Measurements from ENCODE around the gene ZNF573. TPM values are rescaled to one million over a fixed set of nuclear protein-coding genes. Genes with fewer than 3 reads are reported as not detected.

Gene ZNF573
- total and polyA plus RNA-seq, 12 donors, result 0.77 to 19.1 (median 12.1) TPM

- TF ChIP-seq POLR2A (IDR thresholded peaks at IDR 0.05), result no peak
- peak in 1 of 6 experiments; percentile 29 for TF ChIP-seq CTCF (IDR thresholded peaks at IDR 0.05)
- no peak for DNase-seq
- H3K27ac ChIP-seq, result peak overlapping the region in 4 of 5 donors; percentile 15 to 78 (median 58)
- intact Hi-C loops (cut with DNase I), result no loop called here
- H3K27me3 ChIP-seq, result no peaks in the 10 kb centered on the region
- WGBS, 4 donors, result 6 to 12% (median 8%) methylated on average over 5 to 8 of the region's 8 CpGs
- H3K36me3 ChIP-seq (replicated peaks in 1 of 2), result no peaks in the 10 kb centered on the region
- no peaks in the 10 kb centered on the region for H3K9me3 ChIP-seq (replicated peaks in 1 of 3)
- H3K4me1 ChIP-seq (replicated peaks in 1 of 2), result peaks cover 9 to 14% of the 10 kb centered on the region in 2 donors
- peak overlapping the region in 3 of 4 donors; percentile 37 to 77 (median 66) for H3K4me3 ChIP-seq
Observed at GRCh38 chr19:37719927-37720265, 59.5 kb downstream of the ZNF573 start.

GRCh38 chr19:37719111-37719926 is 60.1 kb downstream of the ZNF573 start, which contains the start of gene ZNF607:
Gene ZNF607 (minus strand): TSS chr19:37719761. CDS start chr19:37711618, 8,143 bp downstream.
- peak; percentile 27 to 70 (median 54) for TF ChIP-seq CTCF (IDR thresholded peaks at IDR 0.05)
- peak in 1 of 2 donors; percentile 53 for TF ChIP-seq POLR2A (IDR thresholded peaks at IDR 0.05)
- peak within 1 kb of the TSS; percentile 15 to 78 (median 54) for H3K27ac ChIP-seq
- WGBS, 4 donors, result 0 to 1% (median 0%) methylated on average over 8 to 54 of the region's 54 CpGs
- H3K36me3 ChIP-seq (replicated peaks in 1 of 2), result no peaks in the 10 kb centered on the region
- H3K4me1 ChIP-seq (replicated peaks in 1 of 2), result peaks cover 9 to 14% of the 10 kb centered on the region in 2 donors
- intact Hi-C loops (cut with DNase I), result no loop called here
- peak within 1 kb of the TSS; percentile 37 to 77 (median 56) for H3K4me3 ChIP-seq
- peak; percentile 85 to 95 (median 91) for DNase-seq
- no peaks in the 10 kb centered on the region for H3K9me3 ChIP-seq (replicated peaks in 1 of 3)
- no peaks in the 10 kb centered on the region for H3K27me3 ChIP-seq

- 59 to 69% (median 64%) methylated on average over 10 of the region's 10 CpGs for WGBS, 4 donors
- Histone ChIP-seq H3K27me3 (no peaks in the 10 kb centered on the region), H3K4me1 (replicated peaks in 1 of 2) (peaks cover 9 to 14% of the 10 kb centered on the region in 2 donors), H3K4me3 (peak overlapping the region in 1 of 4 donors; percentile 66), H3K27ac (peak overlapping the region in 1 of 5 donors; percentile 78), H3K9me3 (replicated peaks in 1 of 3) (no peaks in the 10 kb centered on the region), H3K36me3 (replicated peaks in 1 of 2) (no peaks in the 10 kb centered on the region)
- intact Hi-C loops (cut with DNase I), result no loop called here
- no peak for TF ChIP-seq CTCF (IDR thresholded peaks at IDR 0.05)
- TF ChIP-seq POLR2A (IDR thresholded peaks at IDR 0.05), result no peak
- no peak for DNase-seq
Observed at GRCh38 chr19:37718304-37718703, 61.1 kb downstream of the ZNF573 start.

- no peaks in the 10 kb centered on the region for H3K9me3 ChIP-seq (replicated peaks in 1 of 3)
- WGBS, 4 donors, result 96 to 100% (median 98%) methylated on average over 2 of the region's 2 CpGs
- intact Hi-C loops (cut with DNase I), result no loop called here
- H3K36me3 ChIP-seq (replicated peaks in 1 of 2), result no peaks in the 10 kb centered on the region
- no peak overlapping the region for H3K27ac ChIP-seq
- H3K27me3 ChIP-seq, result no peaks in the 10 kb centered on the region
- H3K4me1 ChIP-seq (replicated peaks in 1 of 2), result peaks cover 9 to 14% of the 10 kb centered on the region in 2 donors
- no peak overlapping the region for H3K4me3 ChIP-seq
- DNase-seq, result no peak
- no peak for TF ChIP-seq CTCF (IDR thresholded peaks at IDR 0.05)
- TF ChIP-seq POLR2A (IDR thresholded peaks at IDR 0.05), result no peak
Observed at GRCh38 chr19:37716140-37716539, 63.2 kb downstream of the ZNF573 start.

Data from adrenal gland (tissue), 12 donors.